ENCODE results near the gene SPAG17.

DNA sequence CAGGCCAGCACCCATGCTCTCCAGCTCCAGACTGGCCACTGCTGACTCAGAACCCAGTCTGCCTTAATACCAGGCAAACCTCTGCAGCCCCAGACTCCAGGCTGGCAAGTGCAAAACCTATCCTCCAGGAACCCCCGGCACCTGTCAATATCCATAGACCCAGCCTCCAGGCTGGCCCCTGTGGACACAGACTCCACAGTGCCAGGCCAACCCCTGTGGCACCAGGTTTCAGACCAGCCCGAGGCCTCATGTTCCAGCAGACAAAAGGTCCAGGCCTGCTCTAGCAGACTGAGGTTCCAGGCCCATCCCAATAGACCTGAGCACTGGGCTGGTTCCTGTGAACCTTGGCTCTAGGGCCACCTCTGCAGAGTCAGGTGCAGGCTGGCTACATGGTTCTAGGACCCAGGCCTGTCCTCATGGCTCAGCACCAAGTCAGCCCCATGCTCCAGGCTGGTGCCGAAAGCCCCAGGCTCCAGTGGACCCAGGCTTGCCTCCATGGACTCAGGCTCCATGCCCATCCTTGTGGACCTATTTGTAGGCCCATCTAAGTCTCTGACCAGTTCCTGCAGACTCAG, 137.3 kb downstream of the SPAG17 start:
- TF ChIP-seq CTCF (IDR thresholded peaks at IDR 0.05) = no peak
- TF ChIP-seq POLR2A (IDR thresholded peaks at IDR 0.05) = no peak
- no peak for TF ChIP-seq EP300 (IDR thresholded peaks at IDR 0.05)
- TF ChIP-seq POLR2AphosphoS5 (IDR thresholded peaks at IDR 0.05) = no peak

All from suprapubic skin (tissue), 4 donors.